Hepatocyte (in vitro differentiated cells): ENCODE results near the gene CCDC150.

Source experiments
- EZH2 ChIP-seq: fragments of 200-600 bp; sonication (generic); IDR thresholded peaks from 2 replicates; pipeline ENCODE4 v1.6.1; 2016; ENCODE audit warnings: antibody characterized with exemption, mild to moderate bottlenecking, borderline replicate concordance
- EZH2phosphoT487 ChIP-seq: fragments of 200-600 bp; sonication (generic); IDR thresholded peaks from one replicate; pipeline ENCODE4 v1.6.1; 2018; ENCODE audit warnings: antibody characterized with exemption, mild to moderate bottlenecking, low read depth, moderate library complexity; ENCODE audit not compliant: unreplicated experiment, severe bottlenecking
- TF ChIP-seq, protein P1 (sequence below): fragments of 200-600 bp; sonication (generic); IDR thresholded peaks from 2 replicates; pipeline ENCODE4 v1.5.1; 2016; ENCODE audit warnings: antibody characterized with exemption, mild to moderate bottlenecking; ENCODE audit not compliant: poor library complexity

DNA sequence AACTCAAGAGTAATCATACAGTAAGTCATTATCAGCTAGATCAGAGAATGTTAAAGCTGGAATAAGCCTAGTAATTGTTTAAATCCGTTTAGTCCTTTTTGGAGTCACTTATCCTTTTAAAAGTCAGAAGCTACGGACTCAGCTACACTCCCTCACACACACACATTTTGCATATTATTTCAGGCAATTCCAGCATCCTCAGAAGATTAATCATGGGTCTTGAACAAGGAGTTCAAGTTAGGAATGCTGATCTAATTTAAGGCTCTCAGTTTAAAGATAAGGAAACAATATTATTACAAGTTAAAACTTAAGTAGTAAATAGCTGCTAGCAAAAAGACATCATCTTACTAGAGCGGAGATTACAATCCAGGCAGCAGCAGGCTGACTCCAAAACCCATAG, 85.7 kb downstream of the CCDC150 start:
- TF ChIP-seq, protein P1, sequence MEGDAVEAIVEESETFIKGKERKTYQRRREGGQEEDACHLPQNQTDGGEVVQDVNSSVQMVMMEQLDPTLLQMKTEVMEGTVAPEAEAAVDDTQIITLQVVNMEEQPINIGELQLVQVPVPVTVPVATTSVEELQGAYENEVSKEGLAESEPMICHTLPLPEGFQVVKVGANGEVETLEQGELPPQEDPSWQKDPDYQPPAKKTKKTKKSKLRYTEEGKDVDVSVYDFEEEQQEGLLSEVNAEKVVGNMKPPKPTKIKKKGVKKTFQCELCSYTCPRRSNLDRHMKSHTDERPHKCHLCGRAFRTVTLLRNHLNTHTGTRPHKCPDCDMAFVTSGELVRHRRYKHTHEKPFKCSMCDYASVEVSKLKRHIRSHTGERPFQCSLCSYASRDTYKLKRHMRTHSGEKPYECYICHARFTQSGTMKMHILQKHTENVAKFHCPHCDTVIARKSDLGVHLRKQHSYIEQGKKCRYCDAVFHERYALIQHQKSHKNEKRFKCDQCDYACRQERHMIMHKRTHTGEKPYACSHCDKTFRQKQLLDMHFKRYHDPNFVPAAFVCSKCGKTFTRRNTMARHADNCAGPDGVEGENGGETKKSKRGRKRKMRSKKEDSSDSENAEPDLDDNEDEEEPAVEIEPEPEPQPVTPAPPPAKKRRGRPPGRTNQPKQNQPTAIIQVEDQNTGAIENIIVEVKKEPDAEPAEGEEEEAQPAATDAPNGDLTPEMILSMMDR, result no peak
- TF ChIP-seq EZH2 (no peak), EZH2phosphoT487 (no peak)
